ENCODE data around the gene SERPINB1.

Gene SERPINB1

DNA sequence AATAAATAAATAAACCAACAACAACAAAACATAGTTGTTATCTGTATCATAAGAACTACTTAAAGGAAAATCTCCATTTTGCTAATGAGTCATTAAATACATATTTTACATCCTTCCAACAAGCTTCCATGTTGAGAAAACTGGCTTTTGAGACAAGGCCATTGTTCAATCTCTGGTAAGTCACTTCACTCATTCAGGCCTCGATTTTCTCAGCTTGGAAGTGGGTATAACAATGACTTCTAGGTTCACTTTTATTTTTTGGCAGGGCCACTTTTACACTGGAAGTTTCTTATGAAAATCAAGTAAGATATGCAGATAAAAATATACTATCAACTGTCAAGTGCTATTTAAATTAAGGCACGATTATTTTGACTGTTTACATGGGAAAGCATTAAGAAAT lies 46.5 kb downstream of the SERPINB1 start:
- Histone ChIP-seq H3K36me3 (no peaks in the 10 kb centered on the region), H3K4me1 (no peaks in the 10 kb centered on the region), H3K27me3 (no peaks in the 10 kb centered on the region), H3K9me3 (no peaks in the 10 kb centered on the region), H3K4me3 (ENCODE audit: low read depth, low read length) (no peak overlapping the region)
- TF ChIP-seq CTCF (IDR thresholded peaks at IDR 0.05; ENCODE audit: low read depth, low read length), result no peak
- DNase-seq, result no peak

DNA sequence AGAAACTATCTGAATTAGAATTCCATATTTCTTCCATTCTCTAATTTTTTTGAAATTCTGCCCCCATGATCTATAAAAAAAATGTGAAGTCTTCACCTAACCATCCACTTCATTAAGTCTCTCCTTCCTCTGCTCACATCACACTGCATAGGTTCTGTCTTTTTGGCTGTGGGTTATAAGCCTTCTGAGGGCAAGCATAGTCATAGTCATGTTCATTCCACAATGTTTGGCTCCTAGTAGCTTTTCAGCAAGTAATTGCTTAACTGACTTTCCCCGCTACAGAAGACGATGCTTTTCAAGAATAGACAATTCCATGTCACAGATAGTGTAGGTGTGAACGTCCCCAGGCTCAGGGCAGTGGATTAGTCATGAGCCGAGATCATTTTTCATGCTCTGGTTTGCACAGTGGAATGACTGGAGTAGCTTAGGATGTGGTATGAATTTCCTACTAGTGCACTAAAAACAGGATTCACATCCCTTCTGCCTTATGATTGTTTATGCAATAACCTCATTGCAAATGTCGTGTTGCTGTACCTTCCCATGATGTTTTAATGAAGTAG lies 47.4 kb downstream of the SERPINB1 start:
- H3K4me3 ChIP-seq (ENCODE audit: low read depth, low read length), result no peak overlapping the region
- no peaks in the 10 kb centered on the region for H3K27me3 ChIP-seq
- TF ChIP-seq CTCF (IDR thresholded peaks at IDR 0.05; ENCODE audit: low read depth, low read length), result no peak
- no peak for DNase-seq
- H3K36me3 ChIP-seq, result no peaks in the 10 kb centered on the region
- H3K9me3 ChIP-seq, result no peaks in the 10 kb centered on the region
- no peaks in the 10 kb centered on the region for H3K4me1 ChIP-seq

DNA sequence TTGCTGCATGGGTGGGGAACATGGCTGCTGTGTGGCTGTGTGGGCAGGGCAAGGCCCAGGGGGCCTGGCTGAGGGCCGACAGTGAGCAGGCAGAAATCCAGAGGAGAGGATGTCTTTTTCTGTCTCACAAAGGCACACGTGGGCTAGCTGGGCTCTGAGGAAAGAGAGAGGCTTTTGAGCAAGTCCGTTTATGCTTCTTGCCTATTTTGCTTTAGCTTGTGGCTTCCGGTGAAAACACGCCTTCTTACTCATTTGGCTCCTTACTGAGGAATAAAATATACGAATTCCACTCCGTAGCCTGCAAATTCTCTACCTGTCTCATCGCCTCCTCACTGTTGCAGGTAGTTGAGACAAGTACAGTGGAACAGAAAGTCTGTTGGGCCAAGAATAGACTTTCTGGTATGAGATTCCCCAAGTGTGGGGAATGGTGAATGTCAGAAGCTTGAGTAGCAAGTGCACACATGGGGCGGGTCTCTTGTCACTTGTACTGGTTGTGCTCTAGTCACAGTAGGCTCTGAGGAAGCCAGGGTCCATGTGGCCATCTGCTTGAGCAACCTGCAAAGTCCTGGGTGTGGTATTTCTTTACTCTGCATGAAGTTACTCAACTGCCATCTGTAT lies 48.0 kb downstream of the SERPINB1 start:
- no peak for DNase-seq

DNA sequence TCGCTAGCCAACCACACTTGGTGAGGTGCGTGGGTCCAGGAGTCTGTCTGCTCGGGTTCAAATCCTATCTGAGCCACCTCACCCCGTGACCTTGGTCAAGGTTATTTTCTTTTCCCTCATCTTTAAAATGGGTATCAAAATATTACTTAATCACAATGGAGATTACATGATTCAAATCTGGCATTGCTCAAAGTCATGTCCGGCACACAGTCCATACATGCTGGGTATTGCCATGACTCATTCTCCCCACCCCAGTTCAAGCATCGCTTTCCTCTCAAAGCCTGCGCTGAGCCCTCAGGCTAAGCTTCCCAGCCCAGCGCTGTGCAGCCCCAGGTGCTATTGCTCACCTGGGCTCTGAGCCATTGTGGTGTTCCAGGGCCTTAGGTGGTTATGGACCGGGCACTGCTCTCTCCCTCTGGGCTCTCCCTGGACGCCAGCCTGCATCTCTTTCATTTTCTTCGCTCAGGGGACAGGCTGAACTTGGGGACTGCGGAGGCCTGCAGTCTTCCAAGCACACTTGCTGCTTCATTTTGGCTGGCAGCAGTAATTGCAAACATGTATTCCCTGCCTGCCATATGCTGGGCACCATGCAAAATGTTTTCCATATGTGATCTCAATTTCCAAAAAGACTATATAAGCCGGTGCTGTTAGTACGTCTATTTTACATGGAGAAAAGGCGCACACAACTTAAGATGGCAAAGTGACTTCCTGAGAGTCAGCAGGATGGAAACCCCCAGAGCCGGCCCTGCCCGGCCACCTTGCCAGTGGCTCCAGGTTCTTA lies 49.1 kb downstream of the SERPINB1 start:
- H3K36me3 ChIP-seq, result no peaks in the 10 kb centered on the region; the same call in 1 of the 2 replicates
- no peaks in the 10 kb centered on the region for H3K27me3 ChIP-seq
- no peaks in the 10 kb centered on the region for H3K9me3 ChIP-seq
- H3K4me1 ChIP-seq, result no peaks in the 10 kb centered on the region
- no peak for DNase-seq
- no peak overlapping the region for H3K4me3 ChIP-seq (ENCODE audit: low read depth, low read length)
- no peak for TF ChIP-seq CTCF (IDR thresholded peaks at IDR 0.05; ENCODE audit: low read depth, low read length)

More for the DNA sequence above, 48.0 kb downstream of the SERPINB1 start:
- no peak for TF ChIP-seq CTCF (IDR thresholded peaks at IDR 0.05; ENCODE audit: low read depth, low read length)
- no peaks in the 10 kb centered on the region for H3K9me3 ChIP-seq
- H3K27me3 ChIP-seq, result no peaks in the 10 kb centered on the region
- no peak overlapping the region for H3K4me3 ChIP-seq (ENCODE audit: low read depth, low read length)
- no peaks in the 10 kb centered on the region for H3K4me1 ChIP-seq
- no peaks in the 10 kb centered on the region for H3K36me3 ChIP-seq

DNA sequence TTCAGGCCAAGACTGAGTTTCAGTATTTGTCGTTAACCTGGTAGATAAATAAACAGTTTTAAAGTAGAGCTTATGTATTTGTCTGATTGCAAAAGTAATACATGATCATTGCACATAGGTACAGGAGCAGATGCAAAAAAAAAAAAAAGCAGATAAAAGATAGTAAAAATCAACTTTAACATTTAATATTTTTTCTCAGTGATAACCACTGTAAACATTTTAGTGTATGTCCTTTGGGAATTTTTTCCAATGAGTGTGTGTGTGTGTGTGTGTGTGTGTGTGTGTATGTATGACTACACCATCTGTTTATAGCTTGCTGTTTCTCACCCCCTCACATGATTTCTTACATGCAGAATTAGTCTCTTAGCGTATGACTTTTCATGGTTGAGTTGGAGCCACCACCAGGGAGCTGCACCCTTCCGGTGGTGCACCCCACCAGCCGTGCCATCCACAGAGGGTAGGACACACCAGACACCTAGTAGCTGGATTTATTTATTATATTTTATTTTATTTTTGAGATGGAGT lies 50.2 kb downstream of the SERPINB1 start:
- Histone ChIP-seq H3K27me3 (no peaks in the 10 kb centered on the region), H3K4me1 (no peaks in the 10 kb centered on the region), H3K36me3 (no peaks in the 10 kb centered on the region; the same call in none of the 2 replicates), H3K9me3 (no peaks in the 10 kb centered on the region), H3K4me3 (ENCODE audit: low read depth, low read length) (no peak overlapping the region)
- TF ChIP-seq CTCF (IDR thresholded peaks at IDR 0.05; ENCODE audit: low read depth, low read length), result no peak
- DNase-seq, result no peak

Data from BE2C (cell line).